Mesenchymal stem cell (in vitro differentiated cells and primary cell): ENCODE data around the gene ZKSCAN2.

Source experiments
- DNase-seq: peaks from one replicate; pipeline ENCODE4 v3.0.0-alpha.2; 2013
- H2AFZ ChIP-seq: one replicate; pipeline ENCODE4 v1.6.1; 2013; ENCODE audit warnings: low read depth, mild to moderate bottlenecking, control low read depth, inconsistent platforms, low read length, moderate library complexity
- H2AK5ac ChIP-seq: 2 replicates; pipeline ENCODE4 v1.6.1; 2013; ENCODE audit warnings: low read length, moderate library complexity, mild to moderate bottlenecking, inconsistent platforms; ENCODE audit not compliant: severe bottlenecking
- H2BK120ac ChIP-seq: one replicate; pipeline ENCODE4 v1.6.1; 2013; ENCODE audit warnings: low read depth, mild to moderate bottlenecking, inconsistent platforms, low read length, moderate library complexity
- H2BK12ac ChIP-seq, 2 experiments: one replicate each; pipeline ENCODE4 v1.6.1; 2013; ENCODE audit warnings: inconsistent platforms in 2 of 2, low read length in 2 of 2, mild to moderate bottlenecking in 2 of 2, moderate library complexity in 2 of 2, control low read depth in 1 of 2
- H2BK15ac ChIP-seq: one replicate; pipeline ENCODE4 v1.6.1; 2013; ENCODE audit warnings: mild to moderate bottlenecking, low read depth, inconsistent platforms; ENCODE audit not compliant: poor library complexity, severe bottlenecking
- H2BK5ac ChIP-seq: 2 replicates; pipeline ENCODE4 v1.6.1; 2013; ENCODE audit warnings: low read depth, mild to moderate bottlenecking, low read length, control low read depth, inconsistent platforms; ENCODE audit not compliant: poor library complexity, severe bottlenecking
- H3K14ac ChIP-seq, 2 experiments: one replicate each; pipeline ENCODE4 v1.6.1; 2013; ENCODE audit warnings: inconsistent platforms in 2 of 2, low read length in 2 of 2, control low read depth in 1 of 2, mild to moderate bottlenecking in 1 of 2, moderate library complexity in 1 of 2
- H3K18ac ChIP-seq, 2 experiments: one replicate each; pipeline ENCODE4 v1.6.1; 2013; ENCODE audit warnings: inconsistent platforms in 2 of 2, low read length in 2 of 2, control low read depth in 1 of 2, low read depth in 1 of 2, mild to moderate bottlenecking in 1 of 2
- H3K23ac ChIP-seq, 2 experiments: one replicate each; pipeline ENCODE4 v1.6.1; 2013; ENCODE audit warnings: inconsistent platforms in 2 of 2, low read length in 2 of 2, mild to moderate bottlenecking in 2 of 2, moderate library complexity in 2 of 2, control low read depth in 1 of 2
- H3K27ac ChIP-seq: 2 replicates; pipeline ENCODE4 v1.5.1; 2013; ENCODE audit warnings: mild to moderate bottlenecking, moderate library complexity, low read length, control low read depth, inconsistent platforms; ENCODE audit not compliant: poor library complexity, severe bottlenecking
- H3K27me3 ChIP-seq, 2 experiments: 2 replicates each; pipeline versions ENCODE4 v1.6.1 to v1.7.0; 2013; ENCODE audit warnings: low read length in 2 of 2, mild to moderate bottlenecking in 2 of 2, moderate library complexity in 2 of 2, control low read depth in 1 of 2, inconsistent platforms in 1 of 2; ENCODE audit not compliant: control insufficient read depth in 1 of 2, insufficient read depth in 1 of 2
- H3K36me3 ChIP-seq, 2 experiments: 2 replicates each; pipeline versions ENCODE4 v1.6.1 to v1.7.0; 2013; ENCODE audit warnings: low read length in 2 of 2, control low read depth in 1 of 2, inconsistent platforms in 1 of 2, low read depth in 1 of 2, mild to moderate bottlenecking in 1 of 2; ENCODE audit not compliant: insufficient read depth in 2 of 2, control insufficient read depth in 1 of 2
- H3K4ac ChIP-seq, 2 experiments: one replicate each; pipeline ENCODE4 v1.6.1; 2013; ENCODE audit warnings: inconsistent platforms in 2 of 2, low read length in 2 of 2, mild to moderate bottlenecking in 2 of 2, moderate library complexity in 2 of 2, control low read depth in 1 of 2, low read depth in 1 of 2
- H3K4me1 ChIP-seq: 2 replicates; pipeline ENCODE4 v1.6.1; 2013; ENCODE audit warnings: low read depth, low read length, control low read depth; ENCODE audit not compliant: control insufficient read depth, insufficient read depth
- H3K4me2 ChIP-seq: 2 replicates; pipeline ENCODE4 v1.6.1; 2013; ENCODE audit warnings: low read length, mild to moderate bottlenecking, inconsistent platforms; ENCODE audit not compliant: poor library complexity, severe bottlenecking
- H3K4me3 ChIP-seq, 2 experiments: 2 replicates each; pipeline versions ENCODE4 v1.5.1 to v1.7.0; 2013; ENCODE audit warnings: low read length in 2 of 2, mild to moderate bottlenecking in 2 of 2, control low read depth in 1 of 2, low read depth in 1 of 2; ENCODE audit not compliant: insufficient read depth in 1 of 2
- H3K79me1 ChIP-seq: replicated peaks from 2 replicates; pipeline ENCODE4 v1.6.1; 2013; ENCODE audit warnings: mild to moderate bottlenecking, control low read depth, low read length, inconsistent platforms; ENCODE audit not compliant: poor library complexity, severe bottlenecking
- H3K9ac ChIP-seq: 2 replicates; pipeline ENCODE4 v1.7.0; 2013; ENCODE audit warnings: mild to moderate bottlenecking, low read length, moderate library complexity
- H3K9me3 ChIP-seq: 2 replicates; pipeline ENCODE4 v1.7.0; 2013; ENCODE audit warnings: mild to moderate bottlenecking, low read length; ENCODE audit not compliant: control insufficient read depth
- H4K8ac ChIP-seq: one replicate; pipeline ENCODE4 v1.6.1; 2013; ENCODE audit warnings: inconsistent platforms, mild to moderate bottlenecking, low read length, moderate library complexity
- H4K91ac ChIP-seq: one replicate; pipeline ENCODE4 v1.6.1; 2013; ENCODE audit warnings: mild to moderate bottlenecking, low read length, inconsistent platforms
- WGBS: methylation state at CpG from one replicate; pipeline ENCODE4 v1.1.7; 2013; ENCODE audit warnings: mixed read lengths; 5-methylcytosine and 5-hydroxymethylcytosine counted together

ZKSCAN2 gene

DNA sequence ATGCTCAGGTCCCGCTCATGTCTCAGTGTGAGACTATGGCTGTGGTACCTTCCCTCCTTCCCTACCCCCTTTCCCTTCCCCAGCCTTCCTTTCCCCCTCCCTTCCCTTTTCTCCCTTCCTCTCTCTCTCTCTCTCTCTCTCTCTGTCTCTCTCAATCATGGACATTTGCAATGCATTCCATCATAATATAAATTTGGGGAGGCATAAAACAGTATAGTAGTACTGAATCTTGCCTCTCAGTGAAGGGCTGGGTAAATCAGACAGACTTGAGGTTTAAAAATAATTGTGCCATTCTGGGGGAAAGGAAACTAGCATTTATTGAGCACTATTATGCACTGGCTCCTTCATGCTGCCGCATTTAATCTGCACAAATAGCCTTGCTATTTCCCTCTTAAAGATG lies 4.3 kb downstream of the ZKSCAN2 start:
- WGBS = 96% methylated on average over 2 of the region's 2 CpGs
- Histone ChIP-seq H3K14ac (no peak overlapping the region), H3K4me1 (peaks cover 6% of the 10 kb centered on the region), H2BK12ac (no peak overlapping the region), H3K4me3 (no peak overlapping the region), H3K9ac (no peak overlapping the region), H3K18ac (no peak overlapping the region), H3K36me3 (peaks cover 19 to 52% of the 10 kb centered on the region in 2 experiments), H3K79me1 (peaks cover 20% of the 10 kb centered on the region), H2BK15ac (no peak overlapping the region), H4K91ac (no peak overlapping the region), H3K4me2 (no peak overlapping the region), H4K8ac (no peak overlapping the region), H3K9me3 (peaks cover 4% of the 10 kb centered on the region), H3K23ac (no peak overlapping the region), H3K4ac (no peak overlapping the region), H2AK5ac (no peak overlapping the region), H2BK5ac (no peak overlapping the region), H3K27ac (no peak overlapping the region), H3K27me3 (no peaks in the 10 kb centered on the region), H2BK120ac (no peak overlapping the region), H2AFZ (no peak overlapping the region)
- DNase-seq = no peak

DNA sequence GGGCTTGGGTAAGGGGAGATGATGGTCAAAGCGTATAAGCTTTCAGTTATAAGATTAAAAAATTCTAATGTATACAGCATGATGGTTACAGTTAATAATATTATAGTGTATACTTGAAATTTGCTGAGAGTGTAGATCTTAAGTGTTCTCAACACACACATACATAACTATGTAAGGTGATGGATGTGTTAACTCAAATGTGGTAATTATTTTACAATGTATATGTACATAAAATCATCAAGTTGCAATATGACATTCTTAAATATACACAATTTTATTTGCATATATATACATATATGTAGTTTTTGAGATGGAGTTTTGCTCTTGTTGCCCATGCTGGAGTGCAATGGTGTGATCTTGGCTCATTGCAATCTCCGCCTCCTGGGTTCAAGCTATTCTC lies 7.2 kb downstream of the ZKSCAN2 start:
- H3K27ac ChIP-seq = no peak overlapping the region
- H3K9ac ChIP-seq = no peak overlapping the region
- peaks cover 29 to 77% of the 10 kb centered on the region in 2 experiments for H3K36me3 ChIP-seq
- no peak overlapping the region for H3K23ac ChIP-seq
- no peak overlapping the region for H3K14ac ChIP-seq
- H3K27me3 ChIP-seq = no peaks in the 10 kb centered on the region
- H4K91ac ChIP-seq = no peak overlapping the region
- no peak overlapping the region for H3K18ac ChIP-seq
- H3K4me1 ChIP-seq = peaks cover 5% of the 10 kb centered on the region
- no peak overlapping the region for H3K4me2 ChIP-seq
- no peak overlapping the region for H3K4ac ChIP-seq
- no peak overlapping the region for H2BK15ac ChIP-seq
- 100% methylated on average over 1 of the region's 2 CpGs for WGBS
- no peak overlapping the region for H2AFZ ChIP-seq
- H4K8ac ChIP-seq = no peak overlapping the region
- H3K4me3 ChIP-seq = no peak overlapping the region
- no peak for DNase-seq
- H3K9me3 ChIP-seq = peaks cover 17% of the 10 kb centered on the region
- H2BK5ac ChIP-seq = no peak overlapping the region
- peaks cover 26% of the 10 kb centered on the region for H3K79me1 ChIP-seq
- no peak overlapping the region for H2AK5ac ChIP-seq
- no peak overlapping the region for H2BK120ac ChIP-seq
- no peak overlapping the region for H2BK12ac ChIP-seq

DNA sequence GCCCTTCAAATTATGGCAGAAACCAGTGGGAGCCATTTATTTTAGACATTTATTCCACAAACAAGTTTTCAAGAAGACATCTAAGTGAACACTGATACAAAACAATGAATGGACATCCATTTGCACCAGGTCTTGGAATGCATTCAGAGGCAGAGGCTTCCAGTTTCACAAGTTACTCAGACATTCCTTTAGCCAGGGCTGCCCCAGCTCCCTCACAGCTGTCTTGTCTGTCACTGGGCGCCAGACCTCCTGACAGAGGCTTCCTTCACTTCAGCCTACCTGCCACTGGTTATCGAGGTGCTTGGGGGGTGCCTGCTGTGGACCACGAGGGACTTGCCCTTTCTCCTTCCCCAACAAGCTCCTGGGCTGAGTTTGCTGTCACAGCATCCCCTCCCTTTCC lies 21.7 kb downstream of the ZKSCAN2 start:
- Histone ChIP-seq H2BK5ac (no peak overlapping the region), H3K14ac (no peak overlapping the region), H4K91ac (no peak overlapping the region), H3K23ac (no peak overlapping the region), H3K79me1 (peaks cover 2% of the 10 kb centered on the region), H3K4me2 (no peak overlapping the region), H3K27ac (no peak overlapping the region), H3K4me1 (peaks cover 2% of the 10 kb centered on the region), H3K27me3 (peaks cover 0 to 6% of the 10 kb centered on the region in 2 experiments), H3K9me3 (no peaks in the 10 kb centered on the region), H2BK12ac (no peak overlapping the region), H3K4ac (no peak overlapping the region), H2BK120ac (no peak overlapping the region), H3K9ac (no peak overlapping the region), H3K36me3 (peaks cover 14 to 32% of the 10 kb centered on the region in 2 experiments), H3K18ac (no peak overlapping the region), H3K4me3 (no peak overlapping the region), H2BK15ac (no peak overlapping the region), H4K8ac (no peak overlapping the region), H2AFZ (no peak overlapping the region), H2AK5ac (no peak overlapping the region)
- DNase-seq = no peak
- 93% methylated on average over 3 of the region's 3 CpGs for WGBS

DNA sequence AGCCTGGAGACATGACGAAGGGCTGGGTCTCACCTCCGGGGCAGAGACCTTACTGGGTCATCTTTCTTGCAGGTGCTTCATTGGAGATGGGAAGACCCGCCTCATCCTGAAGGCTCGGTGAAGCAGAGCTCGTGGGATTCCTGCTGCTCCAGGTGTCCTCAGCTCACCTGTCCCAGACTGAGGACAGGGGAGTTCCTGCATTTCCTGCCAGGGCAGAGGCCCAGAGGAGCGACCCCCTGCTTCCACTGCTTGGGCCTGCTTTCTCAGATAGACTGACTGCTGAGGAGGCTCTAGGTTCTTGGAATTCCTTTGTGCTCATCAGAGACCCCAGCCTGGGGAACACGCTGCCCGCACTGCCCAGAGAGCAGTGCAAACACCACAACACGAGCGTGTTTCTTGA lies 29.3 kb downstream of the ZKSCAN2 start:
- Histone ChIP-seq H3K27me3 (peaks cover 0 to 8% of the 10 kb centered on the region in 2 experiments), H4K8ac (no peak overlapping the region), H4K91ac (no peak overlapping the region), H2AFZ (no peak overlapping the region), H3K4me1 (no peaks in the 10 kb centered on the region), H2BK120ac (no peak overlapping the region), H2BK15ac (no peak overlapping the region), H3K9ac (no peak overlapping the region), H3K4me2 (no peak overlapping the region), H3K18ac (no peak overlapping the region), H3K9me3 (no peaks in the 10 kb centered on the region), H3K4me3 (no peak overlapping the region), H2BK12ac (no peak overlapping the region), H2BK5ac (no peak overlapping the region), H3K4ac (no peak overlapping the region), H3K36me3 (no peaks in the 10 kb centered on the region), H3K79me1 (no peaks in the 10 kb centered on the region), H3K14ac (no peak overlapping the region), H3K23ac (no peak overlapping the region), H2AK5ac (no peak overlapping the region), H3K27ac (no peak overlapping the region)
- DNase-seq = no peak
- WGBS = 76% methylated on average over 10 of the region's 10 CpGs
